Ishikawa (cell line): ENCODE results near the gene UBE2QL1.

ENCODE experiments used
- CREB1 ChIP-seq: IDR thresholded peaks from 2 replicates; pipeline ENCODE4 v1.6.1; 2012; ENCODE audit warnings: low read depth
- EGR1 ChIP-seq: IDR thresholded peaks from 2 replicates; pipeline ENCODE4 v1.6.1; 2012
- FOXM1 ChIP-seq: IDR thresholded peaks from 2 replicates; pipeline ENCODE4 v1.6.1; 2012; ENCODE audit warnings: low read depth, borderline replicate concordance
- TCF12 ChIP-seq: IDR thresholded peaks from 2 replicates; pipeline ENCODE4 v1.6.1; 2012; ENCODE audit warnings: low read depth
- TEAD4 ChIP-seq: IDR thresholded peaks from 2 replicates; pipeline ENCODE4 v1.6.1; 2012

DNA sequence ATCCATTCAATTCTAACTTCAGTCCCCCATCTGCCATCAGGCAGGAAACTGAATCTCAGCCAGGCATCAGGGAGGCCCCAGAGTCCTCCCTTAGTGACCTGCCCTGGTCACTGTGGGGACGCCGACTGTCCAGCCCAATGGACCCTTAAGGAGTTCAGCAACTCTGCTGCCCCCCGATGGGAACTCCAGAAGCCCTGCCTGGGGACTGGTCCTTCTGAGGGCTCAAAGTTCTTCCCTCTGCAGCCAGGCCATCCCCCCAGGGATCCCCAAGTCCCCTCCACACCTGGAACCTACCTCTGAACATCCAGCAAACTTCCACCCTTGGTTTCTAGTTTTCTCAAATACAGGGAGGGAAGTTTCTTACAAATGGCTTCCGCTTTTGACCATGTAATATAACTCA is 76.8 kb downstream of the UBE2QL1 start:
- TF ChIP-seq FOXM1 (no peak), TCF12 (no peak), EGR1 (no peak), CREB1 (no peak), TEAD4 (no peak)
